ENCODE measurements around the gene TSPAN1.
A peak's percentile ranks its signal among the peaks of the same experiment; 100 is the strongest.

The TSPAN1 gene

DNA sequence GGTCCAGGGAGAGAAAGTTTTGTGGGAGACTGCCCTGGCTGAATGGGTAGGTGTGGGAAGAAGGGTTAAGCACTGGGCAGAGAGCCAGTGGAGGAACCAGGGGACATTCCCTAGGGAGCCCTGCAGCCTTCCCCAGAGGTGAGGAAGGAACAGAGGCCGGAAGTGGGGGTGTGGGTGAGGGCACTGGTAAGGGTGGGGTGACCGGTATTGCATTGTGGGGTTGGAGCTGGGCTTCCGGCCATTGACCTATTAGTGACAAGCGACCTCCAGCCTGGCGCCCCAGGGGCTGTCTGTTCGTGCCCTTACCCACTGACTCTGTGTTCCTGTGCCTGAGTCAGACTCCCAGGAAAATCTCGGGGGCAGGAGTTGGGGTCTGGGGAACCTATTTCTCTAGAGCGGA is 3.5 kb upstream of the TSPAN1 start:
- in situ Hi-C loops (cut with HindIII; ENCODE audit: low sequenced_read_pairs): no loop called here
- no peak for DNase-seq (ENCODE audit: low read depth, low spot score)
- H3K4me3 ChIP-seq (ENCODE audit: low read depth, low read length): no peak overlapping the region
- TF ChIP-seq, protein P1, sequence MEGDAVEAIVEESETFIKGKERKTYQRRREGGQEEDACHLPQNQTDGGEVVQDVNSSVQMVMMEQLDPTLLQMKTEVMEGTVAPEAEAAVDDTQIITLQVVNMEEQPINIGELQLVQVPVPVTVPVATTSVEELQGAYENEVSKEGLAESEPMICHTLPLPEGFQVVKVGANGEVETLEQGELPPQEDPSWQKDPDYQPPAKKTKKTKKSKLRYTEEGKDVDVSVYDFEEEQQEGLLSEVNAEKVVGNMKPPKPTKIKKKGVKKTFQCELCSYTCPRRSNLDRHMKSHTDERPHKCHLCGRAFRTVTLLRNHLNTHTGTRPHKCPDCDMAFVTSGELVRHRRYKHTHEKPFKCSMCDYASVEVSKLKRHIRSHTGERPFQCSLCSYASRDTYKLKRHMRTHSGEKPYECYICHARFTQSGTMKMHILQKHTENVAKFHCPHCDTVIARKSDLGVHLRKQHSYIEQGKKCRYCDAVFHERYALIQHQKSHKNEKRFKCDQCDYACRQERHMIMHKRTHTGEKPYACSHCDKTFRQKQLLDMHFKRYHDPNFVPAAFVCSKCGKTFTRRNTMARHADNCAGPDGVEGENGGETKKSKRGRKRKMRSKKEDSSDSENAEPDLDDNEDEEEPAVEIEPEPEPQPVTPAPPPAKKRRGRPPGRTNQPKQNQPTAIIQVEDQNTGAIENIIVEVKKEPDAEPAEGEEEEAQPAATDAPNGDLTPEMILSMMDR (IDR thresholded peaks at IDR 0.05; ENCODE audit: low read depth, low read length): no peak

DNA sequence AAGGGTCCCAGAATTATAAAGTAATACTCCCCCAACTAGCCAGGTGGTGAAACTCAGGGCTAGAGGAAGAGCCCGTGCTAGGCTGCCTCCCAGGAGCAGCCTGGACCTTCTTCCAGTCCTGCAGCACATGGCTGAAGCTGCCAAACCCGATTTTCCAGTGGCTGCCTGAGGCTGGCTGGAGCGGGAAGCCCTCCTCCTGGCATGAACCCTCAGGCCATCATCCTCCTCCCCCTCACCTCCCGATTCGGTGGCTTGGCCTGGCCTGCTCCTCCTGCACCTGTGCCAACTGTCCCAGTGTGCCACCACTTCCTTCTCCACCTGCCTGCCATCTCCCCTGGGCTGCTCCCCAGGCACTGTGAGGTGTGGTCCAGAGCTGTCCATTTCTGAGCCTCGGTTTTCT is 3.0 kb upstream of the TSPAN1 start:
- TF ChIP-seq, protein P1 (IDR thresholded peaks at IDR 0.05; ENCODE audit: low read depth, low read length): no peak
- in situ Hi-C loops (cut with HindIII; ENCODE audit: low sequenced_read_pairs): no loop called here
- H3K4me3 ChIP-seq (ENCODE audit: low read depth, low read length): no peak overlapping the region
- DNase-seq (ENCODE audit: low read depth, low spot score): no peak

DNA sequence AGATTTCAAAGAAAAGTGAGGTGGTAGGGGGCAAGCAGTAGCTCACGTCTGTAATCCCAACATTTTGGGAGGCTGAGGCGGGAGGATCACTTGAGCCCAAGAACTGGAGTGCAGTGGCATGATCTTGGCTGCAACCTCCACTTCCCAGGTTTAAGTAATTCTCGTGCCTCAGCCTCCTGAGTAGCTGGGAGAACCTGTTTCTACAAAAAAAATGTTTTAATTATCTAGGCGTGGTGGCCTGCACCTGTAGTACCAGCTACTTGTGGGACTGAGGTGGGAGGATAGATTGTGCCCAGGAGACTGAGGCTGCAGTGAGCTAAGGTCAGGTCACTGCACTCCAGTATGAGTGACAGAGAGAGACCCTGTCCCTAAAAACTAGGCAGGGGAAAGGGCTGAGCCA is 2.6 kb upstream of the TSPAN1 start:
- TF ChIP-seq, protein P1 (IDR thresholded peaks at IDR 0.05; ENCODE audit: low read depth, low read length): no peak
- in situ Hi-C loops (cut with HindIII; ENCODE audit: low sequenced_read_pairs): no loop called here
- no peak overlapping the region for H3K4me3 ChIP-seq (ENCODE audit: low read depth, low read length)
- no peak for DNase-seq (ENCODE audit: low read depth, low spot score)

DNA sequence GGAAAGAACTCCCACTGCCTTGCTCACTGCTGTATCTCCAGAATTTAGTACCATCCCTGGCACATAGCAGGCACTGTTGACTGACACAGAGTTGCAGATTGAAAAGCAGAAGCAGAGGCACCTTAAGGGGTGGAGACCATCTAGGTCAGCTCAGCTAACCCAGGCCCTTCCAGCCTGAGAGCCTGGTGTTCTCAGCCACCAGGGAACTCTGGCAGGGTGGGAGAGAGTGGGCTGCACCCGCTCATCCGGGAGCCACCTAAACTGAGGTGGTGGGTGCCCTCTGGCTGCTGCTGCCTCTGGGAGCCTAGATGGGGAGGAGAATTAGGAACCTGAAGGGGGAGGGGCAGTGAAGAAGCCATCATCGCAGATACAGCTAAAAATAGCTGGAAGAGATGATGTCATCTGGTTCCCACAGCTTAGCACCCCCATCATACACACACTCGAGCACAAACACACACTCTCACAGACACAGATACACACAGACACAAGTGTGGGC is 1.5 kb upstream of the TSPAN1 start:
- DNase-seq (ENCODE audit: low read depth, low spot score): peak; percentile 15
- H3K4me3 ChIP-seq (ENCODE audit: low read depth, low read length): no peak overlapping the region
- TF ChIP-seq, protein P1 (IDR thresholded peaks at IDR 0.05; ENCODE audit: low read depth, low read length): no peak
- in situ Hi-C loops (cut with HindIII; ENCODE audit: low sequenced_read_pairs): no loop called here

DNA sequence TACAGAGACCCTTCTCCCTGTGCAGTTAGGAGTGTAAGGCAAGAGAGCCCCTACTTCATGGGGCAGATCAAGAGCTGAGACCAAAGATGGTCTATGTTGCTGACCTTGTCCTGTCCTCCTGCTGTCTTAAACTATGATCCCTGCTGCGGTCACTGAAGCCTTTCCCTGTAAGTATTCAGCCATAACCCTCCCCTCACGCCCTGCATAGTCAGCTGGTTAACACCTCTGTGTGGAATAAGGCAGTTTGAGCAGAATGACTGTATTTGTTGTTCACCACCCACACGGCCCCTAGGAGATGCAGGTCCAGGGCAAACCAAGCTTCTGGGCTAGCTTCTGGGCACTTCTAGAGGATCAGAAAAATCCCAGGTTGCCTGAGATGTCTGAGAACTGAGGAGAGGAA is 356 bp downstream of the TSPAN1 start:
- DNase-seq (ENCODE audit: low read depth, low spot score): no peak
- TF ChIP-seq, protein P1 (IDR thresholded peaks at IDR 0.05; ENCODE audit: low read depth, low read length): no peak
- in situ Hi-C loops (cut with HindIII; ENCODE audit: low sequenced_read_pairs): no loop called here

DNA sequence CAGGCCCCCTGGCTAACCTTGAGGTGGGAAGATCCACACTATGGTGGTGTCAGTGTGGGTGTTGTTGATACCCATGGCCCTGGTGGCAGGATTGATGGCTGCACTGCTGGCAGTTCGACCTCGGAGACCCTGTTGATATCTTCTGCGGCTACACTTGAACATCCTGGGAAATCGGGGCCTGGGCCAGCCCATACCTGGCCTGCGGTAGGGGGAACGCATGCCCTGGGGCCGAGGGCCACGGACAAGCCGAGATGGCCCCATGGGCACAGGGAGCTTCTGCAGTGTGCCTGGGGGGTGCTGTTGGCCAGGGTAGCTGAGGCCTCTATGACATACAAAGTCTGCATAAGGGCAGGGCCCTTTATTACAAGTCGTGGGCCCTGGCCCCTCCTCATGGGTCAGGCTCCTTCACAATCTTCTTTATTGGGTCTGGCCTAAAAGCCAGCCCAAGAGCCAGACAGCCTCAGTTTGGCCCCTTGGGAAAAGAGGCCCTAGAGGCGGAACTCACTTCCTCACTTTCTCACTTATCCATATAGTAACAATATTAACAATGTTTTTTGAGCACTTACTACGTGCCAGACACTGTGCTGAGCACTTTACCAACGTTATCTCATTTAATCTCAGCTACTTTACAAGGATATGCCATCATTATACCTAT is 1.5 kb downstream of the TSPAN1 start, which contains the start of gene P3R3URF:
Gene P3R3URF, minus strand, starts transcription at position 278 of the 655 bp plus-strand sequence. Its CDS starts 17 bp downstream, at position 261.
- in situ Hi-C loops (cut with HindIII; ENCODE audit: low sequenced_read_pairs): no loop called here
- H3K4me3 ChIP-seq (ENCODE audit: low read depth, low read length): no peak within 1 kb of the TSS
- no peak for DNase-seq (ENCODE audit: low read depth, low spot score)
- TF ChIP-seq, protein P1 (IDR thresholded peaks at IDR 0.05; ENCODE audit: low read depth, low read length): no peak

More for the DNA sequence above, 356 bp downstream of the TSPAN1 start:
- no peak overlapping the region for H3K4me3 ChIP-seq (ENCODE audit: low read depth, low read length)
